ENCODE measurements around the gene F13B.

Gene F13B, protein sequence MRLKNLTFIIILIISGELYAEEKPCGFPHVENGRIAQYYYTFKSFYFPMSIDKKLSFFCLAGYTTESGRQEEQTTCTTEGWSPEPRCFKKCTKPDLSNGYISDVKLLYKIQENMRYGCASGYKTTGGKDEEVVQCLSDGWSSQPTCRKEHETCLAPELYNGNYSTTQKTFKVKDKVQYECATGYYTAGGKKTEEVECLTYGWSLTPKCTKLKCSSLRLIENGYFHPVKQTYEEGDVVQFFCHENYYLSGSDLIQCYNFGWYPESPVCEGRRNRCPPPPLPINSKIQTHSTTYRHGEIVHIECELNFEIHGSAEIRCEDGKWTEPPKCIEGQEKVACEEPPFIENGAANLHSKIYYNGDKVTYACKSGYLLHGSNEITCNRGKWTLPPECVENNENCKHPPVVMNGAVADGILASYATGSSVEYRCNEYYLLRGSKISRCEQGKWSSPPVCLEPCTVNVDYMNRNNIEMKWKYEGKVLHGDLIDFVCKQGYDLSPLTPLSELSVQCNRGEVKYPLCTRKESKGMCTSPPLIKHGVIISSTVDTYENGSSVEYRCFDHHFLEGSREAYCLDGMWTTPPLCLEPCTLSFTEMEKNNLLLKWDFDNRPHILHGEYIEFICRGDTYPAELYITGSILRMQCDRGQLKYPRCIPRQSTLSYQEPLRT

DNA sequence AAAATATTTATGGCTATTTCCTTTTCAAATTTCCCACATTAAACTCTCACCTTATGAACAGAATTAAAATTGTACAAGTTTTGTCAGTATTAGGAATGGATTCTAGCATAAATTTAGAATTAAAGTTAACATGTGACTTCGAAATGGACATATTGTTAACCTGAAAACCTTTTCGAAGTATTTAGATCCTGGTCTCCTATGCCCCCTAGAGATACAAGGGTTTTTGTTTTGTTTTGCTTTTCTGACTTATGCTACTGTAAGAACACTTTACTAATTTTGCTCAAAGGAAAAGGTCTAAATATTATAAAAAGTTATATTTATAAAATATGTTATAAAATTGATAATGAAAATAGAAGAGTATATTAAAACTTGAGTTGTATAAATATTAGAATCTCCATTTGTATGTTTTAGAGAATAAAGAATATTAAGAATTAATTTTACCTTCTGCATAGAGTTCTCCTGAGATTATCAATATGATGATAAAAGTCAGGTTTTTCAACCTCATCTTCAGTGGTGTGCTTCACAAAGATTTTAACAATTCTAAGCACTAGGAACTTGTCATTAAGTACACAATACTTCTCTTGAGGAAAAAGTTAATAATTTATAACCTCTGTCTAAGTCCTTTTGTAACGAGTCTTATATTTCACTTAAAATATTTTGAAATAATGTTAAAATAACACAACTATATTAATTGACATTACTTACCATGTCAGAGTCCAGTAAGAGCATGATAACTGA, at the start of gene F13B:
F13B (minus strand) TSS at position 542 of the 738 bp plus-strand sequence; CDS start at position 505, 37 bp downstream.
- H3K4me3 ChIP-seq (ENCODE audit: low read length) = no peak within 1 kb of the TSS
- TF ChIP-seq, protein P1, sequence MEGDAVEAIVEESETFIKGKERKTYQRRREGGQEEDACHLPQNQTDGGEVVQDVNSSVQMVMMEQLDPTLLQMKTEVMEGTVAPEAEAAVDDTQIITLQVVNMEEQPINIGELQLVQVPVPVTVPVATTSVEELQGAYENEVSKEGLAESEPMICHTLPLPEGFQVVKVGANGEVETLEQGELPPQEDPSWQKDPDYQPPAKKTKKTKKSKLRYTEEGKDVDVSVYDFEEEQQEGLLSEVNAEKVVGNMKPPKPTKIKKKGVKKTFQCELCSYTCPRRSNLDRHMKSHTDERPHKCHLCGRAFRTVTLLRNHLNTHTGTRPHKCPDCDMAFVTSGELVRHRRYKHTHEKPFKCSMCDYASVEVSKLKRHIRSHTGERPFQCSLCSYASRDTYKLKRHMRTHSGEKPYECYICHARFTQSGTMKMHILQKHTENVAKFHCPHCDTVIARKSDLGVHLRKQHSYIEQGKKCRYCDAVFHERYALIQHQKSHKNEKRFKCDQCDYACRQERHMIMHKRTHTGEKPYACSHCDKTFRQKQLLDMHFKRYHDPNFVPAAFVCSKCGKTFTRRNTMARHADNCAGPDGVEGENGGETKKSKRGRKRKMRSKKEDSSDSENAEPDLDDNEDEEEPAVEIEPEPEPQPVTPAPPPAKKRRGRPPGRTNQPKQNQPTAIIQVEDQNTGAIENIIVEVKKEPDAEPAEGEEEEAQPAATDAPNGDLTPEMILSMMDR (conservative IDR thresholded peaks at IDR 0.05; ENCODE audit: low read length) = peak; percentile 24; the same call in 1 of the 2 replicates
- DNase-seq (ENCODE audit: low read depth) = no peak

DNA sequence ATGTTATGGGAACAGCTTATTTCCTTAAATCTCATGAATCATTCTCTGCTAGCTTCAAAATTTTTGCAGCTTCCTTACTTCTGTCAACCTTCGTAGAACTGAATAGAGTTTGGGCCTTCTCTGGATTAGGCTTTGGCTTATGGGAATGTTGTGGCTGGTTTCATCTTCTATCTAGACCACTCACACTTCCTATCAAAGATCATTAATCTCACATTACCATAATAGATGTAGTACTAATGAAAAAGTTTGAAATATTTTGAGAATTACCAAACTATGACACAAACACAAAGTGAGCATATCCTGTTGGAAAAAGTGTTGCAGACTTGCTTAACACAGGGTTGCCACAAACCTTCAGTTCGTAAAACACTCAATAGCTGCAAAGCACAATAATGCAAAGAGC, 49.1 kb upstream of the F13B start:
- no peak for DNase-seq (ENCODE audit: low read depth)
- no peak overlapping the region for H3K4me3 ChIP-seq (ENCODE audit: low read length)
- TF ChIP-seq, protein P1 (conservative IDR thresholded peaks at IDR 0.05; ENCODE audit: low read length) = no peak

DNA sequence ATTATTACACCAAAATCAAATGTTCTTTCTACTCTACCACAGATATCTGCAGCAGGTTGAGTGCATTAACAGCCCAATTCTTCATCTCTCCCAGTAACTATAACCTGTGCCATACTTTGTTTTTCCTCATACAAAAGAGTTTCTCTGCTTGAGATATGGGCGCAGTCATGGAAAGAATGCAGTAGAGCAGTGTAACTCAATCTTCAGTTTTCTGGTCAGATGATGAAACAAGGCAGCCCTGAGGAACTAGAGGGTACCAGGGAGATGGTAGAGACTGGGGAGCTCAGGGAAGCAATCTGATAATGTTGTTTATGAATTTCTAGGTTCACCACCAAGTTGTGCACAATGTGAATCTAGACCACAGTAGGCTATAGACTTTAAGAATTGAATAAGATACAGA, 39.8 kb upstream of the F13B start:
- no peak overlapping the region for H3K4me3 ChIP-seq (ENCODE audit: low read length)
- no peak for DNase-seq (ENCODE audit: low read depth)
- TF ChIP-seq, protein P1 (conservative IDR thresholded peaks at IDR 0.05; ENCODE audit: low read length) = no peak

DNA sequence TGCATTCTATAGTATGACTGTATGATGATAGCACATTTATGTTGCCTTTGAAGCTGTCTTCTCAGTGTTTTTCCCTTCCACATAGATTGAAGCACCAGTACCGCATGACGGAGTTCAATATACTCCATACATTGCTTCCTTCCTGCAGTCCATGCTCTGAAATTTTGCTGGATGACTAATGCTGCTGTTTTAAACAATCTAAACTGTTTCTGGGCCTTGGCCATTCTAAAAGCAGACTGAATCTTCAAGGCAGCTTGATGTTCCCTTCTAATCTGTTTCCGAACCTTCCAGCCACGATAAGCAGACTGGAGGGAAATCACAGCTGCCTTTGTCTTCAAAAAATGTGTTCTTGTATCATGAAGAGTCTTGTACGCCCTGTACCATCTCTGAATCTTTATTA, 36.2 kb upstream of the F13B start:
- DNase-seq (ENCODE audit: low read depth) = no peak
- H3K4me3 ChIP-seq (ENCODE audit: low read length) = no peak overlapping the region
- TF ChIP-seq, protein P1 (conservative IDR thresholded peaks at IDR 0.05; ENCODE audit: low read length) = no peak

DNA sequence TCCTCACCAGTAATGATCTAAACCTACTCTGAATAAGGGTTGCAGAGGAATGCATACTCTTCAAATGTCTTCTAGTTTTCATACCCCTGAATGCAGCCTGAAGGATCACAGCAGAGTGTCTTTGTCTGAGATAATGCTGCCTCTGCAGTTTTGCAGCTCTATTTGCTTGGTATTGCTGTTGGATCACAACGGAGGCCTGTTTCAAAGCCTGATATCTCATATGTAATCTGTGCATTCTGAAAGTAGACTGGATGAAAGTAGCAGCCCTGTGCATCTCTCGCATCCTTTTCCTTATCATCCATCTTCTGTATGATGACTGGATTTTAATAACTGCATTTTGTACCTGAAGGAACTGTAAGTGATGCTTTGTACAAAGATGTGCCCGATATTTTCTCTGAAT, 34.9 kb upstream of the F13B start:
- TF ChIP-seq, protein P1 (conservative IDR thresholded peaks at IDR 0.05; ENCODE audit: low read length) = no peak

DNA sequence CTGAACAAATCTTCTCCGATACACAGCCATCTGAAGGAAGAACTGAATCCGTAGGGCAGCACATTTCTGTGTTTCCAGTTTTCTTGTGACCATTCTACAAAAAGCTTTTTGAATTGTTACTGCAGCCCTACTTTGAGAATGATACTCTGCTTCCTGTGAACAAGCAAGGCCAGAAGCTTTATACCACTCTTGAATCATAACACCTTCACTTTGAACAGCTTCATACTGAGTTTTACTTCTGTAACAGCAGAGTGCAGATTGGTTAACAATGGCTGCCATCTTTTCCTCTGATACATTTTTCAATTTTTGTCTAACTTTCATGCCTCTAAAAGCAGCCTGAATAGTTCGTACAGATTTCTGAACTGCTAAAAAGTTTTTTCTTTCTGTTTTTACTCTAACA, 33.6 kb upstream of the F13B start:
- H3K4me3 ChIP-seq (ENCODE audit: low read length) = no peak overlapping the region
- DNase-seq (ENCODE audit: low read depth) = no peak
- TF ChIP-seq, protein P1 (conservative IDR thresholded peaks at IDR 0.05; ENCODE audit: low read length) = no peak

More for the DNA sequence above, 34.9 kb upstream of the F13B start:
- H3K4me3 ChIP-seq (ENCODE audit: low read length) = no peak overlapping the region
- no peak for DNase-seq (ENCODE audit: low read depth)

All from AG10803 (cell line).